OCI-LY7 (cell line): Measurements from ENCODE around the gene TUBGCP6.

Experiments
- CTCF ChIP-seq: fragments of 200-600 bp; sonication (generic); conservative IDR thresholded peaks from 2 replicates; pipeline ENCODE4 v1.5.1; 2014; ENCODE audit warnings: mild to moderate bottlenecking, antibody characterized with exemption, low read length, moderate library complexity, mixed read lengths
- EZH2phosphoT487 ChIP-seq: fragments of 200-600 bp; sonication (generic); IDR thresholded peaks from 2 replicates; pipeline ENCODE4 v1.6.1; 2018; ENCODE audit warnings: low read depth, borderline replicate concordance, mild to moderate bottlenecking, mixed run types, antibody characterized with exemption, low read length, moderate library complexity, mixed read lengths

GRCh38 chr22:50264104-50264745 is 19.4 kb upstream of the TUBGCP6 start:
- TF ChIP-seq CTCF (no peak), EZH2phosphoT487 (no peak)
